Activated B cell treated with CpG ODN at 0.5 μM for 24 hours (primary cell): ENCODE measurements around the gene UBE2H. TPM values are rescaled to one million over a fixed set of nuclear protein-coding genes. Genes with fewer than 3 reads are reported as not detected.

Experiments
- ATAC-seq: fragments of 200-7000 bp; cut with Tn5 transposase; one replicate; pipeline ENCODE4 v1.10.0; 2021; ENCODE audit warnings: low read depth, mild to moderate bottlenecking, moderate library complexity
- CTCF ChIA-PET: fragments of 350-600 bp; sonication (Branson Sonifier 250); formaldehyde crosslinking; loops from one replicate; lab custom pipeline; 2021; ENCODE audit warnings: antibody characterized with exemption; lab: Charles Lee
- POLR2A ChIA-PET: fragments of 350-600 bp; sonication (Branson Sonifier 250); formaldehyde crosslinking; loops from one replicate; lab custom pipeline; 2021; ENCODE audit warnings: antibody characterized with exemption; lab: Charles Lee
- DNase-seq: peaks from one replicate; pipeline ENCODE4 v3.0.0; 2022
- H3K27ac Mint-ChIP-seq: one replicate; pipeline ENCODE4 v1.8.0; 2020; ENCODE audit warnings: mixed read lengths
- H3K27me3 Mint-ChIP-seq: one replicate; pipeline ENCODE4 v1.8.0; 2021; ENCODE audit warnings: mixed read lengths
- H3K36me3 Mint-ChIP-seq: one replicate; pipeline ENCODE4 v1.8.0; 2021; ENCODE audit warnings: low read depth, mixed read lengths
- H3K4me1 Mint-ChIP-seq: one replicate; pipeline ENCODE4 v1.8.0; 2021; ENCODE audit warnings: mixed read lengths
- H3K4me3 Mint-ChIP-seq: one replicate; pipeline ENCODE4 v1.8.0; 2020; ENCODE audit warnings: mild to moderate bottlenecking, mixed read lengths
- H3K9me3 Mint-ChIP-seq: one replicate; pipeline ENCODE4 v1.8.0; 2020; ENCODE audit warnings: mixed read lengths
- CTCF ChIP-seq: fragments of 200-600 bp; IDR thresholded peaks from one replicate; pipeline ENCODE4 v1.8.0; 2022; ENCODE audit warnings: antibody characterized with exemption, mild to moderate bottlenecking
- intact Hi-C: fragments of 100-400 bp; cut with micrococcal nuclease; formaldehyde crosslinking; loops from one replicate; pipeline ENCODE4 v1.15.1; 2024
- total RNA-seq: library from RNA; stranded (reverse); gene quantifications from 2 replicates; pipeline ENCODE4 v1.2.3, GENCODE V29; 2022

Gene UBE2H
- total RNA-seq, 1 donor from 2014 or later: 32.6 TPM

DNA sequence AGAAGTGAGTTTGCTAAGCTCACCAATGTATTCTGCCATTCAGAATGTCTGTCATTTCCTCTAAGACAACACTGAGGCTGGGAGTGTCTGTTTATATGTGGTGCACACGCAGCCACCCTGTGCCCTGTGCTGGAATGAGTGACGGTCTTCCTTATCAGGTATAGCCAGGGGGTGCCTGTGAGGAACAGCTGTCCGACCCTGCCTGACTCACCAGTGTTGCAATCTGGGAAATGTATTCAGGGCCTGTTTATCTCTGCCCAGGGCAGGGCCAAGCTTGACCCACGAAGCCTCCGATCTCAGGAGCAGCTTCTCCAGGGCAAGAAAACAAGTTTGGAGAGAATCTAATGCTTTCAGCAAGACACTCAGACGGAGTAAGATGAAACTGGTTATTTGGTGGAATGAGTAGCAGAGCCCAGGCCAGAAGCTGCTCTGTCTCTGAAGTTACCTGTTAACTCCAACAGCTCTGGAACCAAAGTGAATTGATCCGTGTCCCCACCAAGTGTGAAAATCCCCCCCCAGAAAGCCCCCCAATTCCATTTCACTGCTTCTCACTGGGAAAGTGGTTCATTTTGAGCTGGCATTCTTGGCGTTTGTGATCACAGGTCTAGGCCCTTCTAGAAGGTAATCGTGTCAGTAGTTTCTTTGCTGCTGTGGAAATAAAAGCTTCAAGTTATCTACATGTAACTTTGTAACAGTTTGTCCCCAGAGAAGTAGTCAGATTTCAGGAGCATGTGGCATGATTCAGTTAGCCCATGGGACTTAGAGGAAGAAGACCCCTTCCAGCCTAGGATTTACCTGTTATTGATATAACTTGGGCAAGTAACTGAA lies 6.1 kb upstream of the UBE2H start:
- Mint-ChIP-seq H3K4me1 (peaks cover 10% of the 10 kb centered on the region), H3K27ac (no peak overlapping the region), H3K27me3 (no peaks in the 10 kb centered on the region), H3K4me3 (no peak overlapping the region), H3K9me3 (no peaks in the 10 kb centered on the region), H3K36me3 (no peaks in the 10 kb centered on the region)
- intact Hi-C loops: no loop called here
- no peak for DNase-seq
- no peak for ATAC-seq
- no peak for TF ChIP-seq CTCF
- ChIA-PET CTCF (interaction anchor here (1.3 kb wide), 1 partner anchor 10 kb away, joined by 4 read pairs; no protein-coding TSS in a partner anchor), POLR2A (interaction anchor here (1.1 kb wide), 1 partner anchor 8 kb away, joined by 3 read pairs; no protein-coding TSS in a partner anchor)

DNA sequence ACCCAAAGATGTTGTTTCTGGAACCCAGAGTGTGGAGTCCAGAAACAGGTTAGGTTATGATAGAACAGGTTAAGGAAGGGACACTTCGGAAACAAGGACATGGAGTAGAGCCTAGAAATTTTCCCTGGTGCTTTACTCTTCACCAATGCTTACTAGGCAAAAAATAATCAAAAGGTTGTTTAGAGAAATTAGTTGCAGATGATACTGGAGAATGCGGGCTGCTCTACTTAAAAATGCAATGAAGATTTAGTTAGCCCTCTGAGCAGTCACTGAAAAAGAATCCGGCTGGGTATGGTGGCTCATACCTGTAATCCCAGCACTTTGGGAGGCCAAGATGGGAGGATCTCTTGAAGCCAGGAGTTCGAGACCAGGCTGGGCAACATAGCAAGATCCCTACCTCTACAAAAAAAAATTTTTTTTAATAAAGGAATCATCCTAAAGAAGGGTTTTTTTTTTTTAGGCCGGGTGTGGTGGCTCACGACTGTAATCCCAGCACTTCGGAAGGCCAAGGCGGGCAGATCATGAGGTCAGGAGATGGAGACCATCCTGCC lies 3.3 kb upstream of the UBE2H start:
- no peak for TF ChIP-seq CTCF
- no peak overlapping the region for H3K4me3 Mint-ChIP-seq
- ATAC-seq (no peak), DNase-seq (no peak)
- intact Hi-C loops: no loop called here
- peaks cover 11% of the 10 kb centered on the region for H3K36me3 Mint-ChIP-seq
- H3K9me3 Mint-ChIP-seq: no peaks in the 10 kb centered on the region
- H3K27me3 Mint-ChIP-seq: no peaks in the 10 kb centered on the region
- no peak overlapping the region for H3K27ac Mint-ChIP-seq
- H3K4me1 Mint-ChIP-seq: peaks cover 17% of the 10 kb centered on the region
- POLR2A ChIA-PET: interaction anchor here (0.6 kb wide), 1 partner anchor 52 kb away, joined by 7 read pairs; no protein-coding TSS in a partner anchor
- CTCF ChIA-PET: no interaction called here

DNA sequence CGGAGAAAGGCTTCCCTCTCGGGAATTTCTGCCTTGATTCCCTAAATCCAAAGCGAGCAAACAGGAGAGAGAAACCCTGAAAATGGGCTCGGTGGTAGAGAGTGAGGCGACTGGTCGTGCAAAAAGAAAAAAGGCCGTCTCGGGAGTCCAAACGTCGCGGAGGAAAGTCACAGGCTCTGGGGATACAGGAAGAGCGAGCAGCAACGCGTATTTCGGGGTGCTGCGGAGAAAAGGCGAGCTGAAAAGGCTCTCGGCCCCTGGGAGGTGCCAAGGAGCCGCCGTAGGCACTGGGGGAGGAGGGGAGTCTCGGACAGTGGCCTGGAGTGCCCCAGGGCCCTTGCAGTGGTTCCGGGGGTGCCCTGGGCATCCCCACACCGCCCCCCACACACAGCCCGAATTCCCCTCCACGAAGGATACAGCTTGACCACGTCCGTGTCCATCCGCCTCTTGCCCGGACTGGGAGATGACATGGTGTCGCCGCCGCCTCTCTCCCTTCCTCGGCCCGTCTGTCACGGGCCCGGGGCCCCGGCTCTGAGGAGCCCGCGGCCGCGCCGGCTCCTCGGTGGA lies 591 bp downstream of the UBE2H start:
- Mint-ChIP-seq H3K27ac (no peak overlapping the region), H3K4me1 (peaks cover 17% of the 10 kb centered on the region), H3K27me3 (no peaks in the 10 kb centered on the region), H3K36me3 (peaks cover 11% of the 10 kb centered on the region), H3K9me3 (no peaks in the 10 kb centered on the region), H3K4me3 (no peak overlapping the region)
- DNase-seq (no peak), ATAC-seq (peak; percentile 13)
- CTCF ChIA-PET: interaction anchor here (0.6 kb wide), 1 partner anchor 754 kb away, joined by 3 read pairs; no protein-coding TSS in a partner anchor
- intact Hi-C loops: loop anchor here (1.0 to 5.0 kb wide), 7 partner anchors 118 to 730 kb away; partner anchors contain the start of genes COPG2, KLHDC10, NRF1 and SMKR1
- TF ChIP-seq CTCF: no peak
- POLR2A ChIA-PET: interaction anchor here (0.6 to 0.9 kb wide), 2 partner anchors 19 to 29 kb away, joined by 3 to 5 read pairs; no protein-coding TSS in a partner anchor

DNA sequence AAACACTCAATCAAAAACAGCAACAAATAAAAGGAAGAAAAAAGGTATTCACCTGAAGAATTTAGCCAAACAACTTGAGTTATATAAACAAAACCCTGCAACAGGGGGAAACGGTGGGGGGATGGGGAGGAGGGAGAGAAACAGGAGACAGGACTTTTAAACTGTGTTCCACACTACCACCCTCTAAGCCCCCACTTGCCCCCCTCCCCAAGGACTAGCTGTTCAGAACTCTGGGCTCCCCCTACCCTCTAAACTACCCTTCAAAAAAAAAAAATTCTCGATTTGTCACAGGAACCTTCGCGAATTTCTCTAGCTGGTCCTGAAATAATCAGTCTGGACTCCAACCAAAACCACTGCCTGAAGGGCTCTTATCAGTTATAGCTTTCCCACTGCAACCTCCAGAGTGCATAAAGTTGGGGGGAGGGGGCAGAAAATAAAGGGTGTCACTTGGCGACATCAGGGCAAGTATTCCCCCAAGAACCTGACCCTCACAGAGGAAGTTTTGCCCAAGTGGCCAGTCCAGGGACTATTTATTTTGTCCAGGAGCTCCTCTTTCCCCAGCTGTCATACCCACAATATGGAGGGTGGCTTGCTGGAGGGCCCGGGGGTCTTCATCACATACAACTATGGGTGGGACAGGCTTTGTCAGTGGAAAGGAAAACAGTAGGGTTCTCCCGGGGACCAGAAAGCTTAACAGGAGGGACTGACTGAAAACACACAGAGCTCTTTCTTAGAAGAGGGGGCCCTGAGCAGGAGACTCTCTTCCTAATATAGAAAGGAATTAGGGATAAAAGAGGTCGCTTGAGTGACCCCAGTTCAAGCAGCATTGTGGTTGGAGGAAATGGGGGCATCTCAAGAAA lies 1.3 kb downstream of the UBE2H start:
- H3K27ac Mint-ChIP-seq: no peak overlapping the region
- peaks cover 12% of the 10 kb centered on the region for H3K36me3 Mint-ChIP-seq
- DNase-seq: no peak
- ChIA-PET POLR2A (interaction anchor here (0.5 to 0.9 kb wide), 6 partner anchors 18 to 1515 kb away, joined by 3 to 10 read pairs (median 6); no protein-coding TSS in a partner anchor), CTCF (interaction anchor here (0.6 to 1.0 kb wide), 3 partner anchors 537 to 754 kb away, joined by 3 to 4 read pairs (median 3); no protein-coding TSS in a partner anchor)
- no peak for ATAC-seq
- no peak for TF ChIP-seq CTCF
- H3K4me3 Mint-ChIP-seq: no peak overlapping the region
- intact Hi-C loops: loop anchor here (1.0 to 5.0 kb wide), 8 partner anchors 47 to 729 kb away; partner anchors contain the start of genes COPG2, KLHDC10, NRF1 and SMKR1
- H3K27me3 Mint-ChIP-seq: no peaks in the 10 kb centered on the region
- peaks cover 23% of the 10 kb centered on the region for H3K4me1 Mint-ChIP-seq
- no peaks in the 10 kb centered on the region for H3K9me3 Mint-ChIP-seq
